Peyer's patch (tissue), 4 donors: ENCODE data around the gene JDP2.

Experiments used
- CTCF ChIP-seq, 6 experiments: fragments of 450-650 bp in 4 of 6; fragments of 200-600 bp in 2 of 6; sonication (generic) in 1 of 6; IDR thresholded peaks; one replicate each; pipeline ENCODE4 v1.5.1; 2017 to 2019; ENCODE audit warnings: antibody characterized with exemption in 6 of 6, mild to moderate bottlenecking in 3 of 6, moderate library complexity in 1 of 6
- POLR2A ChIP-seq, 2 donors: fragments of 450-650 bp; IDR thresholded peaks; one replicate each; pipeline ENCODE4 v1.5.1; 2017; ENCODE audit warnings: antibody characterized with exemption in 2 of 2, mild to moderate bottlenecking in 2 of 2, moderate library complexity in 2 of 2

DNA sequence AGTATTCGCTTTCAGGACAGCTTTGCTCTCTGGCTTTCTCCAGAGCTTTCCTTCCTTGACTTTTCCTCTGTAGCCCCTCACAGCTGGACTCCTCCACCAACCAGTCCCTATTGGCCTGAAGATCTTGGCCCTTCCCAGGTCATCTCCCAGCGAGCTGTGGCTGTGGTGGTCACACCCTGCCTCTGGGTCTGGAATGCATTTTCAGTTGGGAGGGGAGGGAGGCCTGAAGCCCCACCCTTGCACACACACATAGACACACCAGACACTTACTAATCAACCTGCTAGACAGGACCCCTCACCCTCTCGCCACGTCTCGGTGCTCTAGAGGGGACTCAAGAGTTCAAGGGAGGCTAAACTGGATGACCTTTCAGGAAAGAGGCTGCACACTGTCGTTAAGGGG, 13.9 kb downstream of the JDP2 start:
- no peak for TF ChIP-seq CTCF (IDR thresholded peaks at IDR 0.05)
- no peak for TF ChIP-seq POLR2A (IDR thresholded peaks at IDR 0.05)
